Measurements from ENCODE around the gene VAT1L.

The VAT1L gene

GRCh38 chr16:77868052-77868451 is 79.7 kb downstream of the VAT1L start:
- no peak overlapping the region for H3K4me3 ChIP-seq (ENCODE audit: low read depth, low read length)

- no peak overlapping the region for H3K4me3 ChIP-seq (ENCODE audit: low read depth, low read length)
Observed at GRCh38 chr16:77868478-77868877, 80.1 kb downstream of the VAT1L start.

DNA sequence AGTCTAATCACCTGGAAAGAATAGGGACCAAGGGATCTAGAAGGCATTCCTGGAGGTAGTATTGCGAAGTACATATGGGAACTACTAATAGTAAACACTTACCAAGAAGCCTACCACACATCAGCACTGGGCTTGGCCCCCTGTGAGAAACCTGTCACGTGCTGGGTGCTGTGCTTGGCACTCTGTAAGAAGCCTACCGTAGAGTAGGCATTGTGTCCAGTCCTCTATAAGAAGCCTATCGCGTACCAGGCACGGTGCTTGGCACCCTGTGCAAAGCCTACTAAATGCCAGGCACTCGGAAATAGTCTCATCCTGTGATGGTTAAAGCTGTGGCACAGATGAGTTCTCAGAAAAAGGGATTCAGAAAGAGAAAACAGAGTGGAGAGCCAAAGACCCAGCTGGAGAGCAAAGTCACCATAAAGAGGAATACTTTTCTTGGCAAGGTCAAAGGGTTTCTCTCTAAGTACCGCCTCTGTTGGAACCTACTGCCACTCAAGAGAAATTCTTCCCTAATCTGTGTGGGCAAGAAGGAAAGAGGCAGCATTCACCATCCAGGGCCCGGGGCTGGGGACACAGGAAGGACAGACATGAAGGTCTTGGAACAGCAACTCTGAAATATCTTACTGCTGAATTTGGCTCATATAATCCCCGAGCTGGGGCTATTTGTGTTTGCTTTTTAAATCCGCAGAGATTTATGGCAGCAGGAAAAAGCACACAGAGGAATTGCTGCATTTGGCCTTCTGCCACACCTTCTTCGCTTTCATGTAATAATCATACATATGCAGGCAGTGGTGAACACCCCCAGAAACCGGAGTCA is 81.8 kb downstream of the VAT1L start:
- H3K4me3 ChIP-seq (ENCODE audit: low read depth, low read length): no peak overlapping the region

DNA sequence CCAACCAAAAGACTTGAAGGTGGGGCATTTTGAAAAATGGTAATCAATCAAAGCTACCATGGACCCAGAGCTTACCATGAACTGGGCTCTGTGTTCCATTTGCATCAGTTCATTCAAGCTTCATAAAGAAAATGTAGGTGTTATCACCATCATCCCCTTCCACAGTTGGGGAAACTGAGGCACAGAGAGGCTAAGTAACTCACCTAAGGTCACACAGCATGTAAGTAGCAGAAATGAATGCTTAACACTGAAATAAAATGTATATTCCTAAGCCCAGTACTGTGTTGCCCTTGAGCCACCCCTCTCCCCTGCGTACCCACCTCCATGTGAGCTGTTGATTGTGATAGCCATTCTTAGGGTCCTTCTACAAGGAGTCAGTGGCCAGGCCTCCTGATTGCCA is 83.6 kb downstream of the VAT1L start:
- H3K4me3 ChIP-seq (ENCODE audit: low read depth, low read length): no peak overlapping the region

DNA sequence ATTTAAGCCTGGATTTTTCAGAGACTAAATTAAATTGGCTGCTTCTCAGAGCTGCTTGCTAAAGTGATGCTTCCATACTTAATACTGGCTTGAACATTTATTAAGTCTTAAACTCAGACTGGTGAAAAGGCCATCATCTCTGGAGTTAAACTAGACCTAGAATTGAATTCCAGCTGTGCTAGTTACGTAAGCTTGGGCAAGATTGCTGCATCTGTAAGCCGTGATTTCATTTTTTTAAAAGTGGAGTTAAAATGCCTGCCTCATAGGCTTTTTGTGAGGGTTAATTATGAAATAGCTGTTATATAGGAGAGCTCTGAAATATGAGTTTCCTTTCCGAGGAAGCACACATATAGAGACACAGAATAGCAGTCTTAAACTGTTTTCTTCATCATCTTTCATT is 84.7 kb downstream of the VAT1L start:
- H3K4me3 ChIP-seq (ENCODE audit: low read depth, low read length): no peak overlapping the region

DNA sequence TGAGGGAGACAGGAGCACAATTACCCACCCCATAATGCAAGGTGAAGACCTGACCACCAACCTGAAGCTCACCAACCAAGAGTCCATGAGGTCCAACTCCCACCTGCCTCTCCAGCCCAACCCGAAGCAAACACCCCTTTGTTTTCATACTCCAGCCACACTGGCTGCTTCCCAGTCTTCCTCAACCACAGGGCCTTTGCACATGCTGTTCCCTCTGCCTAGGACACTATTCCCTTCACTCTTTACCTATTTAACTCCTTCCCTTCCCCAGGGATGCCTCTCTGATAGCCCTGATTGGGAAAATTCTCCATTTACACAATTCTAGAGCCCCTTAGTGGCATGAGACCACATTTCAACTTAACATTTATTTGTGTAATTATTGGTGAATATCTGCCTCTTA is 86.0 kb downstream of the VAT1L start:
- no peak overlapping the region for H3K4me3 ChIP-seq (ENCODE audit: low read depth, low read length)

GRCh38 chr16:77876776-77877175 is 88.4 kb downstream of the VAT1L start:
- no peak overlapping the region for H3K4me3 ChIP-seq (ENCODE audit: low read depth, low read length)

GRCh38 chr16:77877712-77878347 is 89.5 kb downstream of the VAT1L start:
- H3K4me3 ChIP-seq (ENCODE audit: low read depth, low read length): no peak overlapping the region

DNA sequence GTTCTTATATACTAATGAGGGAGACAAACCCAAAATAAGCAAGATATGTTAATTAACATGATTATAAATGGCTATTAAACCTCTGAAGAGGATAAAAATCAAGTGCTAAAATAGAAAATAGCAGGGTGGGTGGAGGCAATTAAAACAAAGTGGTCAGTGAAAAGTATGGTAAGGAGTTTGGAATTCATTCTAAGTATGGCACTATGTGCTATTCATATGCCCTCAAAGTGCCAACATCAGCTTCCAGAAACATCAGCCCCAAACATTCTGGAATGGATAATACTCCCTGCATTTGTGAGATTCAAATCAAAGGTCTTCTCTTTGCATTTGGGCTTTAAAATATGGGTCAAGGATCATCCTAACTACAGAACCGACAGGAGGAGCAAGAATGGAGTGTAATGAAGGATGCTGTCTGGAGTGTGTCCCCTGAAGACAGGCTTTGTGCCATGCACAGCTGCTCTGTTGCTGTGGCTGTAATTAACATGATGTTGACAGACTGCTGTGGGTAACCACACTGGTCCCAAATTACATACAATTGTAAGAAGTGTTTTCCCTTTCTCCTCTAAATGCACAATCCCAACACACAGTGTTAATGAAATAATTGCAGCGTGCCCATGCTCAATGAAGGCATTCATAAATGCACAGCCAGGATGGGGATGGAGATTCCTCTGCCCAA is 93.1 kb downstream of the VAT1L start:
- no peak overlapping the region for H3K4me3 ChIP-seq (ENCODE audit: low read depth, low read length)

DNA sequence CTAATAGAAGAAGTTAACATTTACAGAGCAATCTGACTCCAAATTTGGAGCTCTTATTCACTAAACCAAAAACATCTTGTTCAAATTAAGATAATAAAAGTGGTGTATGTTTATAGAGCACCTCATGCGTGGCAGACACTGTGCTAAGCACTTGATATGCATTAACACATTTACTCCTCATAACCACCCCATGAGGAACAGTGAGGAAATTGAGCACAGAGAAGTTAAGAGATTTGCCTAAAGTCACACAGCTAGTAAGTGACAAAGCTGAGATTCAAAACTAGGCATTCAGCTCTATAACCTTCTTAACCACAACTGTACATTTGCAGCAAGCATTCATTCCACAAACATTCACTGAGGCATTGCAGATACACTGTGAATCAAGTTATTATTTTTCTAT is 94.0 kb downstream of the VAT1L start:
- H3K4me3 ChIP-seq (ENCODE audit: low read depth, low read length): no peak overlapping the region

- no peak overlapping the region for H3K4me3 ChIP-seq (ENCODE audit: low read depth, low read length)
Observed at GRCh38 chr16:77885571-77886295, 97.4 kb downstream of the VAT1L start.

DNA sequence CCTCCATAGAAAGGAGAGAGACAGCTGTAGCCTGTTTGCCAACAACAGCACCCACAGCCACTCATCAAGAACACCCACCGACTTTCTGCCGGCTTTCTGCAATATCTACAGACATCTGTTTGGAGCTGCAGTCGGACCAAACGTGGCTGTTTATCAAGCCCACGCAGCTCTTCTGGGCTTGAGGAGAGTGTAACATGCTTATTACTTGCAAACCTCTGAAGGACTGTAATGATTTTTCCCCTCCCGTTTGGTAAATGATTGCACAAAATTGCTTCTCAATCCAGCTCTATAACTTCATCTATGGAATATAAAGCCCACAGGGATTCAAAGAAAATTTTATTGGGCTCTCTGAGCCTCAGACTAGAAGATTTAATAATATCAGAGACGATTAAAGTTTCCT is 100.5 kb downstream of the VAT1L start:
- no peak overlapping the region for H3K4me3 ChIP-seq (ENCODE audit: low read depth, low read length)

GRCh38 chr16:77890075-77890474 is 101.7 kb downstream of the VAT1L start:
- no peak overlapping the region for H3K4me3 ChIP-seq (ENCODE audit: low read depth, low read length)

DNA sequence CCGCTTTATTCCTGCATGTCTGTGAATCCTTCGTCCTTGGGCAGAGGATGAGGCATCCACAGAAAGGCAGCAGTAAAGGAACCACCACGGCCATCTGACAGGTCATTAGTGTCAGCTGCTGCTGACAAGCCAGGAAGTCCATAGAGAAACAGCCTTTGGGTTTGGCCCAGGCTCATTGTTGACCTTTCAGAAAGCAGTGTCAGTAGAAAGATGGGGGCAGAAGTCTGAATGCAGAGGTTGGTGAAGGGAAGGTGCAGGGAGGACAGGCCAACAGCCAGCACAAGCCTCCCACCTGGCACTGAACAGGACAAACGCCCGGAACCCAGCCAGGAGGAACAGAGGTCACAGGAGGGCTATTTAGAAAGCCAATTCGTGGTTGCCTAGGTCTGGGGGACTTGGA is 105.8 kb downstream of the VAT1L start:
- no peak overlapping the region for H3K4me3 ChIP-seq (ENCODE audit: low read depth, low read length)

GRCh38 chr16:77895962-77896361 is 107.6 kb downstream of the VAT1L start:
- H3K4me3 ChIP-seq (ENCODE audit: low read depth, low read length): no peak overlapping the region

DNA sequence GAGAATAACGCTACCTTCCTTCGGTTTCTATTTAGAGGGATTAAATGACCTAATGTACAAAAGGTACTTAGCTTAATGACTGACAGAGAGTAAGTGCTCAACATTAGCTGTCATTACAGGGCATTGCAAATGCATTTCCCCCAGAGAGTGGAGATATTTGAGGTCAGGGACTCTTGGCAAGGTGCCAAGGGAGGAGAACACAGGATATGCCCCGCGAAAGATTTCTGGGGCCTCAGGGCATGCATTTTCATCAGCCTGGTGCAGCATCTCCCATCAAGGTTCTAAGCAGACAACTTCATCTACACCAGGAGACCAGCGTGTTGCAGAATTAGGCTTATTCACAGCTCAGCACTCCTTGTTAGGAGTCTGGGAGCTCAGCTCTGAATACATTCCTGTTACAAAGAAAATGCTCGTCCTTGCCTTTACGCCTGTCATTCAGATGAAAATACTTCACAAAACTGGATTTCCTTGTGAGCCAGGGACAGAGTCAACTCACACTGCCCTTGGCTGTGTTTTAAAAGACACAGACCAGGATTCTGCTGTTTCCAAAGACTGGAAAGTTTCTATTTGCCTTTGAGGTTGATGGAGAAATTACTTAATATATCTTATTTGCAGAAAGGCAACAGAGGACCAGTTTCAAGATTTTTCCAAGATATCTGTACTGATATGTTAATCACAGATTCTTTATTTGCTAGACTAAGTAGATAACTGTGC is 108.2 kb downstream of the VAT1L start:
- H3K4me3 ChIP-seq (ENCODE audit: low read depth, low read length): no peak overlapping the region

DNA sequence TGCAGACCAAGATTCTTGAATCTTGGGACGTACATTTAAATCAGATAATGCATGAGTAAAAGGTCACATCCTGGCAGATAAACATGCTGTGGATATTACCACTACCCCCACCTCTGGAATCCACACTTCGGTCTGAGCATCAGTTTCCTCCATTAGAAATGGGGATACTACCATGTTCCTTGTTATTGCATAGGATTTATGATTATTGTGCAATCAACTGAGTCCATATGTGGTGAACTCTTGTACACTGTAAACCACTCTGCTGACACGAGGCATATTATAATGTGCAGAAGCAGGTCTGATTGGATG is 108.7 kb downstream of the VAT1L start:
- no peak overlapping the region for H3K4me3 ChIP-seq (ENCODE audit: low read depth, low read length)

GRCh38 chr16:77897831-77898605 is 109.7 kb downstream of the VAT1L start:
- no peak overlapping the region for H3K4me3 ChIP-seq (ENCODE audit: low read depth, low read length)

DNA sequence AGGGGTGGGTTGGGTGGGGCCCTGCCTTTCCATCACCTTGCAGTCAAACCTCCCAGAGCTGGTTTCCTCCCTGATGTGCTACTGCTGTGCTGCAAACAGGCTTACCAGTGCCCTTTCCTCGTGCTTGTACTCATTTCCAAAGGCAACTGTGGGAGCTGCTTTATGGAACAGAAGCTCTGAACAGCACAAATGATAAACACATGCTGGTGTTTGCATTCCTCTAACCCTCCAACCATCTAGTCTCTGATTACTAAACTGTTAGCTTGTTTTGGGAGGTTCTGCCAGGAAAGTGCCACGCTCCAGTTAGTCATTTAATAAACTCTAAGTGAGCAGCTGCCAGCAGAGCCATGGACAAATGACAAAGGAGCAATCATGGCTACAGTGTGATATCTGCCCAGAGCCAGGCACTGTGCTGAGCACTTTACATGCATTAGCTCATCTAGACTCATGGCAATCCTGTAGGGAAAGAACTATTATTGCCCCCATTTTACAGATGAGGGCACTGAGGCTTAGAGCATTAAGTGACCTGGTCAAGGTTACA is 110.4 kb downstream of the VAT1L start:
- no peak overlapping the region for H3K4me3 ChIP-seq (ENCODE audit: low read depth, low read length)

DNA sequence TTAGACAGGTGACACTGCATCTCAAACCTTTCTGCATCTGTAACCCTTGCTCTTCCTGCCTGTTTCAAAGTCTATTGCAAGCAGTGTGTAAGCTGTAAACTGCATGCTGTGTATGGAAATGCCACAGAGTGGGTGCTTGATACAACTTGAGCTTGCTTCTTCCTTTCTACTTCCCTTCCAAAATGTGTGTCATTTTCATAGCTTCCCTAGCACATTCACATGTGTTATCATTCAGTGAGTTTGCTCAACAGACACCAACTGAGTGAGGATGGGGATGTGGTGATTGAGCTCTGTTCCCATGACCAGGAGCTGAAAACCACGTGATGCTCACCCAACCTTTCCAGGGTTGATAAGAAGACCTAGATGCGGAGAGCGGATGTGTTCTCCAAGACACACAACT is 111.1 kb downstream of the VAT1L start:
- H3K4me3 ChIP-seq (ENCODE audit: low read depth, low read length): no peak overlapping the region

All from iPS-11a (cell line).